ENCODE data around the gene FSCN2. TPM values are rescaled to one million over a fixed set of nuclear protein-coding genes. Genes with fewer than 3 reads are reported as not detected.

The FSCN2 gene, protein sequence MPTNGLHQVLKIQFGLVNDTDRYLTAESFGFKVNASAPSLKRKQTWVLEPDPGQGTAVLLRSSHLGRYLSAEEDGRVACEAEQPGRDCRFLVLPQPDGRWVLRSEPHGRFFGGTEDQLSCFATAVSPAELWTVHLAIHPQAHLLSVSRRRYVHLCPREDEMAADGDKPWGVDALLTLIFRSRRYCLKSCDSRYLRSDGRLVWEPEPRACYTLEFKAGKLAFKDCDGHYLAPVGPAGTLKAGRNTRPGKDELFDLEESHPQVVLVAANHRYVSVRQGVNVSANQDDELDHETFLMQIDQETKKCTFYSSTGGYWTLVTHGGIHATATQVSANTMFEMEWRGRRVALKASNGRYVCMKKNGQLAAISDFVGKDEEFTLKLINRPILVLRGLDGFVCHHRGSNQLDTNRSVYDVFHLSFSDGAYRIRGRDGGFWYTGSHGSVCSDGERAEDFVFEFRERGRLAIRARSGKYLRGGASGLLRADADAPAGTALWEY
- not detected for total RNA-seq

DNA sequence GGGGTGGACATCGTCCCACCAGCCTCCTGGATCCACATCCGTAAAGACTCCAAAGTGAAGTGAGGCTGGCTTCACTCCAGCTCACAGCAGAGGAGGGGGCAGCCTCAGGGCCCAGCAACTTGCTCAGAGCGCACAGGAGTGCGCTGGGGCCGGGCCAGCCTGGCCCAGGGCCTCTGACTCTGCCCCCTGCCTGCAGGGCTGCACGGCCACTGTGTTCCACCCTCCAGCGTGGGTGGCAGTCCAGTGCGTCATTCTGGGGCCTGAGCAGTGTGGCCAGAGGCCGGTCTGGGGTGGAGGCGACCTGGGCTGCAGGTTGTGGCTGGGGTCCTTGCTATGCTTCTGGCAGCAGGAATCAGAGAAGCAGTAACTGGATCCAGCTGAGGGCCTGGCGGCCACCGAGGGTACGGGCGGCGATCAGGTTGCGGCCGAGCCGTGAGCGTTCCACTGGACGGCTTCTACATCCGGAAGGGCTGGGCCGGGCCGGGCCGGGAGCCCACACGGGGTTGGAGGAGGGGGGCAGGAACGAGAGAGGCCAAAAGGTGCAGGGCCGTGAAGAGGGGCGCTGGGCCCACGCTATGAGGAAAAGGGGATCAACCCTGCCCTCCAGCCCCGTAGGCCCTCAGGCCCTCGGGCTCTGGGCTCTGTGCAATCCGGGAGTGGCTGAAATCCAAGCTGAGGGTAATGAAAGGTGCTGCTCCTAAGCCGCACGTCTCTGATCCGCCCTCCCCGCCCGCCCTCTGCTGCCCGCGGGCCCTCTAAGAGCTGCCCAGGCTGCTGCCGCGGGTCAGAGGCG is at the start of gene FSCN2:
FSCN2 (plus strand) TSS at position 787 of the 793 bp plus-strand sequence. CDS start 155 bp downstream, outside the sequence.
- CTCF ChIA-PET: no interaction called here
- H3K36me3 Mint-ChIP-seq (ENCODE audit: low read depth): no peaks in the 10 kb centered on the region
- no peak for DNase-seq
- intact Hi-C loops (cut with micrococcal nuclease): no loop called here
- no peak within 1 kb of the TSS for H3K27ac Mint-ChIP-seq
- no peaks in the 10 kb centered on the region for H3K4me1 Mint-ChIP-seq (ENCODE audit: low read depth)
- H3K27me3 Mint-ChIP-seq (ENCODE audit: low read depth): no peaks in the 10 kb centered on the region
- H3K4me3 Mint-ChIP-seq: no peak within 1 kb of the TSS
- H3K9me3 Mint-ChIP-seq: no peaks in the 10 kb centered on the region

GRCh38 chr17:81479175-81480071 is 48.8 kb upstream of the FSCN2 start:
- no peak overlapping the region for H3K4me3 Mint-ChIP-seq
- no peaks in the 10 kb centered on the region for H3K9me3 Mint-ChIP-seq
- no peak for DNase-seq
- H3K36me3 Mint-ChIP-seq (ENCODE audit: low read depth): no peaks in the 10 kb centered on the region
- CTCF ChIA-PET: no interaction called here
- intact Hi-C loops (cut with micrococcal nuclease): loop anchor here (5.0 to 10.0 kb wide), 3 partner anchors 82 to 445 kb away; partner anchors contain the start of genes BAHCC1, BAIAP2, NDUFAF8 and TEPSIN
- H3K27ac Mint-ChIP-seq: no peak overlapping the region
- peaks cover 10% of the 10 kb centered on the region for H3K4me1 Mint-ChIP-seq (ENCODE audit: low read depth)
- H3K27me3 Mint-ChIP-seq (ENCODE audit: low read depth): peaks cover 21% of the 10 kb centered on the region

DNA sequence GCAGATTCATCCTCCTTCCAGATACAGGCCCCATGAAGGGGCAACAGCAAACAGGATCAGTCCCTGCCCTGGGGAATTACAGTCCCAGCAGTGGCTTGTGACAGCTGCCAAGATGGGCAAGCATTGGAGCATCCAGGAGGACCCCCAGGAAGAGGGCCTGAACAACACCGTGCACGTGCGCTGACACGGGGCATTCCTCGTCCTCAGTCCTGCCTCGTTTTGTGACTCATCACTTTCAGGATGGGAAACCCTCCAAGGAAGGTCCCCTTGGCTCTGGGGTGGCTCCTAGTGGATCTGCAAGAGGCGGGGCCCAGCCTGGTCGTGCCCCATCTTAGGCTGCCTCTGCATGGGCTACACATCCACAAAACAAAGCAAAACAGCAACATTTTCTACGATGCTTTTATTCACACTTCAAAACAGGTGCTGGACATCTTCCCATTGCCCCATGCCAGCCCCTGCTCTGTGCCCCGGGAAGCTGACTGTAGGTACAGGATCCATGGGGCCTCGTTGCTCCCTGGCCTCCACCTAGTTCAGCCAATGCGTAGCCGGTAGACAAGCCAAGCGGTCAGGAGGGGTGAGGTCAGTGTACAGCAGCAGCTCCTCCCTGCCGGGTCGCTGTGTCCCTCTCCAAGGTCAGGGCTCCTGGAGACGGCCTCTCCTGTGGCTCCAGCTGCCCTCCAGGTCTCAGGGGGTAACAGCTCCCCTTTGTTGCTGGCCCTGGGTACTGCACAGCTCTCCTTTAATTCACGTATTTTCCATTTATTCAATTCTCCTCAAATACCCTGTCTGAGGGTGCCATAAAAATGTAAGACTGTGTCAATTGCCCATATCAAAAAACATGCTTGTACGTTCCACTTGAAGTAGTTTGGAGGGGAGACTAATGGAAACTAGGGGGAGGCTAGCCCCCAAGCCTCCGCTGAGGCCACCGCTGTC is 47.8 kb upstream of the FSCN2 start:
- Mint-ChIP-seq H3K36me3 (ENCODE audit: low read depth) (no peaks in the 10 kb centered on the region), H3K9me3 (no peaks in the 10 kb centered on the region), H3K27ac (no peak overlapping the region), H3K4me3 (no peak overlapping the region), H3K4me1 (ENCODE audit: low read depth) (peaks cover 10% of the 10 kb centered on the region), H3K27me3 (ENCODE audit: low read depth) (peaks cover 21% of the 10 kb centered on the region)
- CTCF ChIA-PET: no interaction called here
- intact Hi-C loops (cut with micrococcal nuclease): loop anchor here (5.0 to 10.0 kb wide), 3 partner anchors 83 to 446 kb away; partner anchors contain the start of genes BAHCC1, BAIAP2, NDUFAF8 and TEPSIN
- DNase-seq: no peak

DNA sequence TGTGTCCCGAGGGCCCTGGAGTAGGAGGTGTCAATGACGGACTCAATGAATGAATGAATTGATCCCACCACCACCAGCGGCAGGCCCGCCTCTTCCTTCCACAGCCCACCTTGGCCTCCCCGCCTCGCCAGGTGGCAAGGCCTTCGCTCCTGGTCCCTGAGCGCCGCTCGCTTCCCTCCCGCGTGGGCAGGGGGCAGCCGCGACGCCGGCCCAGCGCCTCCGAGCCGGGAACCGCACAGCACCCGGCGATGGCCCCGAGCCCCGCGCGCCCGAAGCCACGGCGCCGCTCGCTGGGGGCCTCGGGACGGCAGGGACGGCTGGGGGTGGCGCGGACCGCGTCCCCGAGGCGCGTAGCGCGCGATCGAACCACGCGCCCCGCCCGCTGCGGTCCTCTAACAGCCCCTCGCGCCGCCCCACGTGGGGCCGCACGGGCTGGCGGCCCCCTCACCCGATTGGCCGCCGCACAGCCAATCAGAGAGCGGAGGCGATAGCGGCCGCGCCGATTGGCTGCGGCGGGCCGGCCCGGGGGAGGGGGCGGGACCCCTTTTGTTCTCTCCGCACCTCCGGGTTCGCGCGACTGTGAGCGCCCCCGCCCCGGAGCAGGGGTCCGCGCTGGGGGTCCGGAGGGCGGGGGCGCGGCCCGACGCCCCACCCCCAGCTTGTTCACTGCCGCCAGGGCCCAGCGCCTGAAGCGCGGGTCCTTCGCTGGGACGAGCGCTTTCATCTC is 46.9 kb upstream of the FSCN2 start:
- Mint-ChIP-seq H3K4me1 (ENCODE audit: low read depth) (peaks cover 13% of the 10 kb centered on the region), H3K27ac (no peak overlapping the region), H3K27me3 (ENCODE audit: low read depth) (peaks cover 21% of the 10 kb centered on the region), H3K36me3 (ENCODE audit: low read depth) (no peaks in the 10 kb centered on the region), H3K4me3 (peak overlapping the region; percentile 50), H3K9me3 (no peaks in the 10 kb centered on the region)
- intact Hi-C loops (cut with micrococcal nuclease): loop anchor here (5.0 to 10.0 kb wide), 3 partner anchors 84 to 446 kb away; partner anchors contain the start of genes BAHCC1, BAIAP2, NDUFAF8 and TEPSIN
- CTCF ChIA-PET: no interaction called here
- DNase-seq: peak; percentile 40

DNA sequence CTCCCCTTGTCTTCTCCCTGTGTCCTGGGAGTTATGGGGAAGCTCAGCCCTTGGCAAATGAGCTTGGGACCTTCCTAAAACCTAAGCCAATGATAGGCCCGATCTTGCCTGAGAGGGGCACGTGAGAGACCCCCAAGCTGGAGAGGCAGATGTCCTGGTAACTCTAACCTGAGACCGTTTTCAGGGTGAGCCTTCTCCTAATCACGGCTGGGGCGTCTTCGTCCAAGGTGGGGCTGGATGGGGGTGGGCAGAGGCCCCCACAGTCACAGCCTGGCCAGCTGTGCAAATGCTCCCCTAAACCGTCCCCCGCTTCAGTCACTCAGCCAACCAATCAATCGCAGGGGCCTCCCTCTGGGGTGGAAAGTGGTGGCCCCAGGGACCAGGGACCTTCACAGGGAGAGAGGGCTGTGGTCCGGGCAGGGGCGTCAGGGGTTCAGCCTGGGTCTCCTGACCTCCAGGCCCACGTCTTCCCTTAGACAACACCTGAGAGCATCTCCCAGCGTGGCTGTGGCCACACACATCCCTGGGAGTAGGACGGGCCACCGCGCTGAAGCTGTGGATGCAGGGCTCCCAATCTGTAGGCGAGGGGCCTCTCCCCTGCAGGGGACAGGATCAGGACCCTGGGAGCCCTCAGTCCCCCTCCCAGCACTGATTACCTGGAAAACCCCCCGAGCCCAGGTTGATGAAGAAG is 46.2 kb upstream of the FSCN2 start:
- intact Hi-C loops (cut with micrococcal nuclease): loop anchor here (5.0 to 10.0 kb wide), 3 partner anchors 85 to 447 kb away; partner anchors contain the start of genes BAHCC1, BAIAP2, NDUFAF8 and TEPSIN
- Mint-ChIP-seq H3K4me1 (ENCODE audit: low read depth) (peaks cover 15% of the 10 kb centered on the region), H3K27me3 (ENCODE audit: low read depth) (peaks cover 21% of the 10 kb centered on the region), H3K36me3 (ENCODE audit: low read depth) (no peaks in the 10 kb centered on the region), H3K27ac (no peak overlapping the region), H3K9me3 (no peaks in the 10 kb centered on the region), H3K4me3 (peak overlapping the region; percentile 50)
- no peak for DNase-seq
- CTCF ChIA-PET: interaction anchor here (0.8 kb wide), 1 partner anchor 219 kb away, joined by 4 read pairs; no protein-coding TSS in a partner anchor

DNA sequence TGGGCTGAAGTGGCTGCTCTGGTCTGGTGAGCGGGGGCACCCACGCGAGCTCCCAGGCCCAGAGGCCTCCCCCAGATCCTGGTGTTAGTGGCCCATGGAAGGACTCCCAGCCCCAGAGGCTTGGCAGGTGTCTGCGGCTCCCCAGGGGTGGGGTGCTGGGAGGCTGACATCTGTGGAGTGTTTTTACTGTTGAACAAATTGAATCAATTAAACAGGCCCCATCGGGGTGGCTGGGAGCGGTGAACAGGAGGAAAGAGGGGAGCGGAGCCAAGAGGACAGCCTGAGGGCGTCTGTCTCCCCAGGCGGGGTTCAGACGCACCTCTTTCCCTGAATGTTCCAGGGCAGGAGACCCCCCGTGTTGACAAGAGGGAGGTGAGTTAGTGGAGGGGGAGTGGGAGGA is 45.5 kb upstream of the FSCN2 start:
- Mint-ChIP-seq H3K27me3 (ENCODE audit: low read depth) (peaks cover 21% of the 10 kb centered on the region), H3K27ac (no peak overlapping the region), H3K4me1 (ENCODE audit: low read depth) (peaks cover 18% of the 10 kb centered on the region), H3K9me3 (no peaks in the 10 kb centered on the region), H3K4me3 (no peak overlapping the region), H3K36me3 (ENCODE audit: low read depth) (no peaks in the 10 kb centered on the region)
- intact Hi-C loops (cut with micrococcal nuclease): loop anchor here (5.0 to 10.0 kb wide), 3 partner anchors 85 to 448 kb away; partner anchors contain the start of genes BAHCC1, BAIAP2, NDUFAF8 and TEPSIN
- no peak for DNase-seq
- CTCF ChIA-PET: interaction anchor here (0.8 to 1.1 kb wide), 2 partner anchors 190 to 220 kb away, joined by 3 to 4 read pairs; no protein-coding TSS in a partner anchor

DNA sequence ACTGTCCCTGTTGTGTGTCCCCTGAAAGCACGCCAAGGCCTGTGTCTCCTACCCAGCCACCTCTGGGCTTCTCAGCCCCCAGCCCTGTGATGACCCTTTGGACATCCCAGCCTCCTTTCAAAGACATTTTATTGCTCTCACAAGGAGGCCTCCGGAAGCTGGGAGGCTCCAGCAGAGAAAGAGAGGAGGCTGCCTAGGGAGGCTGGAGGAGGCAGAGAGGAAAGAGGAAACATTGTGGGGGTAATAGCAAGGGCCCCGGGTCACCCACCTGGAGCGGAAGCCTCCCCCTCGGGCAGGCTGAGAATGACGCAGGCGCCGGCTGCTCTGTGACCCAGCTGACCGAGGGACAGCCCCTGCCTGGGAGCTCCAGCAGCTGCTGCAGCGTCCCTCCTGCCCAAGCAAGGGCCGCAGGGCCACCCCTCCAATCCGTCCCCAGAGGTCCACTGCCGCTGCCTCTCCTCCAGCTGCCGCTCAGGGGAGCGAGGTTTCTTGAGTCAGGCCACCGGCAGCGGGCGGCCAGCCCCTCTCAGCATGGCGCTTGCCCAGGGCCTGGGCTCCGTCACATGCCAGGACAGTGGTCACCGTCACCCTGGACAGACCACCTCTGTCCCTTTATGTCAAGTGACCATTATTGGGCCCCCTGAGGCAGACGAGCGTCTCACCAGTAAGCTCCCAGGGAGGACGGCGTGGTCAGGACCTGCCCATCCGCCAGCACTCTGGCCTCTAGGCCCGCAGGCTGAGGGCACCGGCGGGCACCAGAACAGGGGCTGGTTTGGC is 44.9 kb upstream of the FSCN2 start:
- CTCF ChIA-PET: interaction anchor here (0.6 to 1.9 kb wide), 7 partner anchors 10 to 223 kb away, joined by 3 to 15 read pairs (median 4); no protein-coding TSS in a partner anchor
- H3K36me3 Mint-ChIP-seq (ENCODE audit: low read depth): no peaks in the 10 kb centered on the region
- intact Hi-C loops (cut with micrococcal nuclease): loop anchor here (5.0 to 10.0 kb wide), 3 partner anchors 86 to 448 kb away; partner anchors contain the start of genes BAHCC1, BAIAP2, NDUFAF8 and TEPSIN
- H3K9me3 Mint-ChIP-seq: no peaks in the 10 kb centered on the region
- no peak overlapping the region for H3K4me3 Mint-ChIP-seq
- H3K27ac Mint-ChIP-seq: no peak overlapping the region
- peaks cover 18% of the 10 kb centered on the region for H3K4me1 Mint-ChIP-seq (ENCODE audit: low read depth)
- peak; percentile 59 for DNase-seq
- peaks cover 21% of the 10 kb centered on the region for H3K27me3 Mint-ChIP-seq (ENCODE audit: low read depth)

- H3K36me3 Mint-ChIP-seq (ENCODE audit: low read depth): no peaks in the 10 kb centered on the region
- intact Hi-C loops (cut with micrococcal nuclease): loop anchor here (1.0 to 10.0 kb wide), 7 partner anchors 87 to 449 kb away; partner anchors contain the start of genes BAHCC1, BAIAP2, NDUFAF8 and SLC38A10
- peaks cover 18% of the 10 kb centered on the region for H3K4me1 Mint-ChIP-seq (ENCODE audit: low read depth)
- H3K4me3 Mint-ChIP-seq: no peak overlapping the region
- H3K27ac Mint-ChIP-seq: no peak overlapping the region
- no peaks in the 10 kb centered on the region for H3K9me3 Mint-ChIP-seq
- DNase-seq: no peak
- H3K27me3 Mint-ChIP-seq (ENCODE audit: low read depth): peaks cover 21% of the 10 kb centered on the region
- CTCF ChIA-PET: interaction anchor here (0.9 to 1.9 kb wide), 14 partner anchors 10 to 244 kb away, joined by 3 to 27 read pairs (median 4); no protein-coding TSS in a partner anchor
These were observed 44.3 kb upstream of the FSCN2 start for GRCh38 chr17:81483862-81484194.
